Measurements from ENCODE around the gene CDH7. TPM values are rescaled to one million over a fixed set of nuclear protein-coding genes. Genes with fewer than 3 reads are reported as not detected.

CDH7 gene
- total and polyA plus RNA-seq, 8 donors = 0.34 to 1.8 (median 1.5) TPM; not detected in 1

GRCh38 chr18:65746936-65747335 is 3.9 kb upstream of the CDH7 start:
- DNase-seq (no peak), ATAC-seq (no peak)
- peaks cover 22 to 32% of the 10 kb centered on the region in 2 donors for H3K27me3 ChIP-seq
- intact Hi-C loops (cut with DNase I) = no loop called here
- H3K36me3 ChIP-seq = no peaks in the 10 kb centered on the region
- TF ChIP-seq CTCF (IDR thresholded peaks at IDR 0.05) = no peak
- H3K27ac ChIP-seq = no peak overlapping the region
- H3K9me3 ChIP-seq = no peaks in the 10 kb centered on the region
- no peak overlapping the region for H3K4me3 ChIP-seq
- H3K4me1 ChIP-seq = peaks cover 0 to 6% of the 10 kb centered on the region in 2 donors

GRCh38 chr18:65748321-65748720 is 2.5 kb upstream of the CDH7 start:
- H3K27me3 ChIP-seq = peaks cover 22 to 46% of the 10 kb centered on the region in 2 donors
- no peaks in the 10 kb centered on the region for H3K9me3 ChIP-seq
- H3K4me3 ChIP-seq = no peak overlapping the region
- H3K36me3 ChIP-seq = no peaks in the 10 kb centered on the region
- no peak overlapping the region for H3K27ac ChIP-seq
- TF ChIP-seq CTCF (IDR thresholded peaks at IDR 0.05) = no peak
- DNase-seq (no peak), ATAC-seq (no peak)
- H3K4me1 ChIP-seq = peaks cover 0 to 6% of the 10 kb centered on the region in 2 donors
- intact Hi-C loops (cut with DNase I) = no loop called here

GRCh38 chr18:65749841-65750240 is 971 bp upstream of the CDH7 start:
- ATAC-seq (no peak), DNase-seq (no peak)
- Histone ChIP-seq H3K9me3 (no peaks in the 10 kb centered on the region), H3K27ac (no peak overlapping the region), H3K4me3 (no peak overlapping the region), H3K27me3 (peaks cover 22 to 46% of the 10 kb centered on the region in 2 donors), H3K36me3 (no peaks in the 10 kb centered on the region), H3K4me1 (peaks cover 0 to 6% of the 10 kb centered on the region in 2 donors)
- intact Hi-C loops (cut with DNase I) = no loop called here
- no peak for TF ChIP-seq CTCF (IDR thresholded peaks at IDR 0.05)

- no peaks in the 10 kb centered on the region for H3K9me3 ChIP-seq
- no peak overlapping the region for H3K27ac ChIP-seq
- TF ChIP-seq CTCF (IDR thresholded peaks at IDR 0.05) = no peak
- DNase-seq (peak in 1 of 4 donors; percentile 65), ATAC-seq (no peak)
- peak overlapping the region; percentile 2 to 37 for H3K4me3 ChIP-seq
- peaks cover 0 to 6% of the 10 kb centered on the region in 2 donors for H3K4me1 ChIP-seq
- intact Hi-C loops (cut with DNase I) = no loop called here
- peaks cover 22 to 46% of the 10 kb centered on the region in 2 donors for H3K27me3 ChIP-seq
- no peaks in the 10 kb centered on the region for H3K36me3 ChIP-seq
Measured at GRCh38 chr18:65751155-65752085, 608 bp downstream of the CDH7 start.

- TF ChIP-seq CTCF (IDR thresholded peaks at IDR 0.05) = no peak
- no peak overlapping the region for H3K4me3 ChIP-seq
- H3K36me3 ChIP-seq = no peaks in the 10 kb centered on the region
- intact Hi-C loops (cut with DNase I) = no loop called here
- no peaks in the 10 kb centered on the region for H3K9me3 ChIP-seq
- ATAC-seq (no peak), DNase-seq (no peak)
- peaks cover 22 to 46% of the 10 kb centered on the region in 2 donors for H3K27me3 ChIP-seq
- no peak overlapping the region for H3K27ac ChIP-seq
- H3K4me1 ChIP-seq = peaks cover 0 to 6% of the 10 kb centered on the region in 2 donors
Measured at GRCh38 chr18:65752625-65753325, 2.0 kb downstream of the CDH7 start.

Data from left lung (tissue), 10 donors.